DND-41 (cell line): ENCODE measurements around the gene FAM174C.

ENCODE experiments used
- EZH2 ChIP-seq: IDR thresholded peaks from 3 replicates; pipeline ENCODE4 v1.6.1; 2012; ENCODE audit warnings: borderline replicate concordance, low read depth, mild to moderate bottlenecking, moderate library complexity, low read length, inconsistent platforms; ENCODE audit not compliant: severe bottlenecking
- TF ChIP-seq, protein P1 (sequence below): IDR thresholded peaks from 2 replicates; pipeline ENCODE4 v1.5.1; 2012; ENCODE audit warnings: borderline replicate concordance, low read length, moderate library complexity, mild to moderate bottlenecking; ENCODE audit not compliant: poor library complexity, severe bottlenecking; ENCODE audit errors: extremely low read depth

DNA sequence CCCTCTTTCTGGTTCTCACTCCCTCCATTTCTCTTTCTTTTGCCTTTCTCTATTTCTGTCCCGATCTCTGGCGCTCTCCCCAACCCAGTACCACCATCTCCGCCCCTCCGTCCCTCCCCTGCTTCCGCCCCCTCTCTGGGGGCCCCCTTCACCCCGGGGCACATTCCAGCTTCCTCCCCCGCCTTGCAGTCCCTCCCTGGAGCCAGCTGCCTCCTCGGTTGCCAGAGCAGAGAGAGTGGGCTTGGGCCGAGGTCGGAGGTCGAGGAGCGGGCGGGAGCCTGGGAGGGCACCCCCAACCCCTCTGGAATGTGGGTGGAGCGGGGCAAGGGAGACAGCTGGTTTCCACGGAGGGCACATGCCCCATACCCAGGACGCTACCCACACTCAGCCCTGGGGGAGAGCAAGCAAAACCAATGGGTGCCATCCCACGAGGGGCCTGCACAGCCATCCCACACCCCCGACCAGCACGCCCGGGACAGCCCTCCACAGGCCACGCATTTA is 12.7 kb upstream of the FAM174C start:
- TF ChIP-seq, protein P1, sequence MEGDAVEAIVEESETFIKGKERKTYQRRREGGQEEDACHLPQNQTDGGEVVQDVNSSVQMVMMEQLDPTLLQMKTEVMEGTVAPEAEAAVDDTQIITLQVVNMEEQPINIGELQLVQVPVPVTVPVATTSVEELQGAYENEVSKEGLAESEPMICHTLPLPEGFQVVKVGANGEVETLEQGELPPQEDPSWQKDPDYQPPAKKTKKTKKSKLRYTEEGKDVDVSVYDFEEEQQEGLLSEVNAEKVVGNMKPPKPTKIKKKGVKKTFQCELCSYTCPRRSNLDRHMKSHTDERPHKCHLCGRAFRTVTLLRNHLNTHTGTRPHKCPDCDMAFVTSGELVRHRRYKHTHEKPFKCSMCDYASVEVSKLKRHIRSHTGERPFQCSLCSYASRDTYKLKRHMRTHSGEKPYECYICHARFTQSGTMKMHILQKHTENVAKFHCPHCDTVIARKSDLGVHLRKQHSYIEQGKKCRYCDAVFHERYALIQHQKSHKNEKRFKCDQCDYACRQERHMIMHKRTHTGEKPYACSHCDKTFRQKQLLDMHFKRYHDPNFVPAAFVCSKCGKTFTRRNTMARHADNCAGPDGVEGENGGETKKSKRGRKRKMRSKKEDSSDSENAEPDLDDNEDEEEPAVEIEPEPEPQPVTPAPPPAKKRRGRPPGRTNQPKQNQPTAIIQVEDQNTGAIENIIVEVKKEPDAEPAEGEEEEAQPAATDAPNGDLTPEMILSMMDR, result no peak
- no peak for TF ChIP-seq EZH2
